Measurements from ENCODE around the gene LRP3.
"Not testable (repeated sequence)": the region's sequence is repeated elsewhere in the genome, so short reads cannot be mapped to it uniquely, and the experiment has no call there.

LRP3 gene

GRCh38 chr19:33176670-33177416, 17.3 kb upstream of the LRP3 start:
- peak; percentile 96 for DNase-seq

GRCh38 chr19:33177417-33177979, 16.6 kb upstream of the LRP3 start:
- DNase-seq, result peak; percentile 76

GRCh38 chr19:33186431-33187182, 7.5 kb upstream of the LRP3 start:
- DNase-seq, result no peak

GRCh38 chr19:33187183-33187540, 7.0 kb upstream of the LRP3 start:
- no peak for DNase-seq

- DNase-seq, result no peak
These were observed 4.7 kb upstream of the LRP3 start for GRCh38 chr19:33189453-33189852.

- not testable (repeated sequence) for DNase-seq
These were observed 3.0 kb upstream of the LRP3 start for GRCh38 chr19:33191092-33191491.

- no peak for DNase-seq
These were observed 2.6 kb upstream of the LRP3 start for GRCh38 chr19:33191501-33191900.

- DNase-seq, result no peak
These were observed 2.1 kb upstream of the LRP3 start for GRCh38 chr19:33192010-33192409.

GRCh38 chr19:33193269-33193864, 763 bp upstream of the LRP3 start:
- no peak for DNase-seq

- no peak for DNase-seq
These were observed 379 bp downstream of the LRP3 start for GRCh38 chr19:33194532-33194885.

- no peak for DNase-seq
These were observed 935 bp downstream of the LRP3 start for GRCh38 chr19:33194886-33195644.

- no peak for DNase-seq
These were observed 1.7 kb downstream of the LRP3 start for GRCh38 chr19:33195645-33196347.

- no peak for DNase-seq
These were observed 2.5 kb downstream of the LRP3 start for GRCh38 chr19:33196446-33197193.

- DNase-seq, result no peak
These were observed 3.5 kb downstream of the LRP3 start for GRCh38 chr19:33197591-33198000.

- no peak for DNase-seq
These were observed 4.0 kb downstream of the LRP3 start for GRCh38 chr19:33198169-33198568.

- DNase-seq, result no peak
These were observed 5.5 kb downstream of the LRP3 start for GRCh38 chr19:33199441-33200265.

GRCh38 chr19:33201473-33201872, 7.3 kb downstream of the LRP3 start:
- no peak for DNase-seq

GRCh38 chr19:33201886-33202545, 7.9 kb downstream of the LRP3 start:
- DNase-seq, result no peak

- DNase-seq, result no peak
These were observed 8.7 kb downstream of the LRP3 start for GRCh38 chr19:33202546-33203507.

All from activated effector memory CD4-positive, alpha-beta T cell treated with Interleukin-2 at 50 U/mL for 16 hours (primary cell).